ENCODE measurements around the gene CDKL5.

CDKL5 gene

DNA sequence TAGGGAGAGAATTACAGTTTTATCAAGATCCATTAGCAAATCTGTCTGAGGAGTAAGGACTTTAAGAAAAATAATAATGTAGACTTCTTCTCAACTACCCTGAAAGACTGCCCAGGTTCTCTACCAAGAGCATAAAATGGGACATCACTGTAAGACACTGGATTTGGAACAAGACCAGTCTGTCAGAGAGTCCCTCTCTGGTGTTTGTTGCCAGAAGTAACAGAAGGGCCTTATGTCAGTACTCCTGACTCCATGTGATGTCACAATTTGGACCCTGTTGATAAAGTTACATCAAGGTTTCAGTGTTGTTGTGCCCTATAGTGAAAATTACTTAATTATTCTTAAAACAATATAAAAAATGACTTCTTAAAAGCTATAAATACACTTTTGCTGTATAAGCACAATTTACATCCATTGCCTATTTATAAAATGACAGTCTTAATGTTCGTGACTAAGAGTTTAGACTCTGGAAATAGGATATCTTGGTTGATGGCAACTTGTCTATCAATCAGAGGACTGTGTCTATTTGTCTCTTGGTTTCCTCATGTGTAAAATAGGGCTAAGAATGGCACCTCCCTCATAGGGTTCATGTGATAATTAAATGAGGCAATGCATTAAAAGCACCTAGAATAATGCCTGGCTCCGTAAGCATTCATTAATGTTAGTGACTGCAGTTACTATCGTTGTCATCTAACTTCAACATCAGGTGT lies 188.7 kb downstream of the CDKL5 start:
- Mint-ChIP-seq H3K9me3 (no peaks in the 10 kb centered on the region), H3K27me3 (no peaks in the 10 kb centered on the region), H3K36me3 (ENCODE audit: low read depth) (peaks cover 28% of the 10 kb centered on the region), H3K27ac (no peak overlapping the region), H3K4me1 (ENCODE audit: low read depth) (peaks cover 16% of the 10 kb centered on the region), H3K4me3 (no peak overlapping the region)
- intact Hi-C loops (cut with micrococcal nuclease): no loop called here

DNA sequence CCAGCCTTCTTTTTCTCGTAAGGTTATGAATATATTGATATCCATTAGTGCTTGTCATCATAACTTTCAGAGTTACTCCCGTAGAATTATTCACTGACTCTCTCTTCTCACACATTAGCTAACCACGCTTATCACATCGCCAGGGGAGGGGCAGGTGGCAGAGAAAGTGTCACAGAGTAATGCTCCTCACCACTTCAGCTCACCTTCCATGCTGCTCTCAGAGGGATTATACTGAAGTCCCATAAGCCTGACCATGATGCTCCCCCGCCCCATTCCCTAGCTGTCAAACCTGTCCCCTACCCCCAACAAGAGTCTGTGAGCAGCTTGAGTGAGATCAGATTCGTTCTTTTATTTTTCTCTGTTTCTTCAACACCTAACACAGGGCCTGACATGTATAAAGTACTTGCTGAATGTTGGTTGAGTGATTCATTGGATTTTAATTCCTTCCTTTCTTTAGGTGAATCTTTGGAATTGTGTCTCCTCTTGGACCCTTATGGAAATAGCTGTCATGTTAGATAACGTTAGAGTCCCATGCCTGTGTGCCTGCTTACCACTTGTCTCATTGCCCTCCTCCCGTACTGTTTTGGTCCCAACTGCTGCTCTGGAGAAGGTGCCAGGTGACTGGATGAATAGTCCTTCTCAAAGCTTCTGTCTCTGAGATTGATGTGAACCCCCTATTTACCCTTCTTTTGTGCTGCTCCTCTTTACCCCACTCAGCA lies 191.4 kb downstream of the CDKL5 start:
- intact Hi-C loops (cut with micrococcal nuclease): no loop called here
- Mint-ChIP-seq H3K4me3 (no peak overlapping the region), H3K4me1 (ENCODE audit: low read depth) (peaks cover 16% of the 10 kb centered on the region), H3K9me3 (no peaks in the 10 kb centered on the region), H3K27me3 (no peaks in the 10 kb centered on the region), H3K27ac (no peak overlapping the region), H3K36me3 (ENCODE audit: low read depth) (peaks cover 14% of the 10 kb centered on the region)

GRCh38 chrX:18617407-18617750 lies 192.0 kb downstream of the CDKL5 start:
- Mint-ChIP-seq H3K4me3 (no peak overlapping the region), H3K36me3 (ENCODE audit: low read depth) (peaks cover 14% of the 10 kb centered on the region), H3K27ac (no peak overlapping the region), H3K27me3 (no peaks in the 10 kb centered on the region), H3K4me1 (ENCODE audit: low read depth) (peaks cover 16% of the 10 kb centered on the region), H3K9me3 (no peaks in the 10 kb centered on the region)
- intact Hi-C loops (cut with micrococcal nuclease): no loop called here

GRCh38 chrX:18619288-18619687 lies 193.9 kb downstream of the CDKL5 start:
- Mint-ChIP-seq H3K9me3 (no peaks in the 10 kb centered on the region), H3K4me3 (no peak overlapping the region)
- intact Hi-C loops (cut with micrococcal nuclease): no loop called here

DNA sequence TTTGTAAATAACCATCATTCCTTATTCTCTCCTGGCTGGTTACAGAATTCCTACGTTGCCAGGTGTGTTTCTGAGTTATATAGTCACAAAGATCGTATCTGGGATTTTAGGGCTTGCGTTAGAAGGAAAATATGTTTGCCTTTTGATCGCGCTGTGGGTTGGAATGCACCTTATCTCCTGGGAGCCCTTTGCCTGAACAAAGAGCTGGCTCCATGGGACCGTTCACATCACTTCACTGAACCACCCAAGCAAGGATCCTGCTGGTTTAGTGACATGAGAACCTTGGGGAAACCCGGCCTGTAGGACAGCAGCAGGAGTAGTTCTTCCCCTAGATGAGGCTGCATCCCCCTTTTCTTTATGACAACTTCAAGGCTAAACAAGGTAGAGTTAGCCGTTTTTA lies 194.9 kb downstream of the CDKL5 start:
- Mint-ChIP-seq H3K36me3 (ENCODE audit: low read depth) (peaks cover 14% of the 10 kb centered on the region), H3K27me3 (no peaks in the 10 kb centered on the region), H3K27ac (no peak overlapping the region), H3K4me3 (no peak overlapping the region), H3K9me3 (no peaks in the 10 kb centered on the region), H3K4me1 (ENCODE audit: low read depth) (peaks cover 16% of the 10 kb centered on the region)
- intact Hi-C loops (cut with micrococcal nuclease): no loop called here

More at GRCh38 chrX:18619288-18619687, 193.9 kb downstream of the CDKL5 start:
- H3K36me3 Mint-ChIP-seq (ENCODE audit: low read depth): peaks cover 7% of the 10 kb centered on the region
- peaks cover 16% of the 10 kb centered on the region for H3K4me1 Mint-ChIP-seq (ENCODE audit: low read depth)
- no peak overlapping the region for H3K27ac Mint-ChIP-seq
- no peaks in the 10 kb centered on the region for H3K27me3 Mint-ChIP-seq

GRCh38 chrX:18624599-18624998 lies 199.2 kb downstream of the CDKL5 start:
- Mint-ChIP-seq H3K27me3 (no peaks in the 10 kb centered on the region), H3K27ac (no peak overlapping the region), H3K4me3 (no peak overlapping the region), H3K4me1 (ENCODE audit: low read depth) (no peaks in the 10 kb centered on the region), H3K9me3 (no peaks in the 10 kb centered on the region), H3K36me3 (ENCODE audit: low read depth) (peaks cover 35% of the 10 kb centered on the region)
- intact Hi-C loops (cut with micrococcal nuclease): no loop called here

DNA sequence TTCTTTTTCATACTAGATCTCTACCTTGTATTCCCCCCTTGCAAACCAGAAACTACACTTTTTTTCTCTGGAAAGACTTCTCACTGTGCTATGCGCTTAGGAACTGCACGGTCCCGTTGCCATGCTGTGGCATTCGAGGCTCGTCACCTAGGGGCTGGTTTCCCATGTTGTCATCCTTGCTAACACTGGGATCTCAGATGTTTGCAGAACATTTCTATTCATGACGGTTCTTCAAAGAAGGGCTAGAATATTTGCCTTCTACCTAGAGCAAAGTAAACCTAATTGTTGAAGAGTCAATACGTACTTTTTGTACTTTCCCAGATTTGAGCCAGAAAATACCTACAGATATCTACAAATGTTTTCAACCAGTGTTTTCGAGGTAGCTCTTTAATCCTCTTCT lies 205.5 kb downstream of the CDKL5 start:
- Mint-ChIP-seq H3K9me3 (no peaks in the 10 kb centered on the region), H3K27me3 (no peaks in the 10 kb centered on the region), H3K4me3 (no peak overlapping the region), H3K4me1 (ENCODE audit: low read depth) (no peaks in the 10 kb centered on the region), H3K36me3 (ENCODE audit: low read depth) (peaks cover 34% of the 10 kb centered on the region), H3K27ac (no peak overlapping the region)
- intact Hi-C loops (cut with micrococcal nuclease): no loop called here

DNA sequence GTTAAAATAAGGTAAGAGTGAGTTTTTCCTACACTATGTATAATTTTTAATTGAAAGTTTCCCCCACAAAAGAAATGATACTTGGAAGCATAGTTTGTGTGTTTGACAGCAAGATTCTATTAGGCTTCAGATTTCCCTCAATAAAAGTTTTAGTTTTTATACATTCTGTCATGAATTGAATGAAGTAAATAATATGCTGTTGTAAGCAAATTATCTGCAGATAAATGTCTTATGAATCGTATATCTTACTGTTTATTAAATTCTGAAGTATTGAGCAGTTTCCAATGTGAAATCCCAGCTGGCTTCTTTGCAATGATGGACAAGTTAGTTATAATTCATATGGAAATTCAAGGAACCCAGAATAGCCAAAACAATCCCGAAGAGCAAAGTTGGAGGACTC lies 213.0 kb downstream of the CDKL5 start:
- Mint-ChIP-seq H3K9me3 (no peaks in the 10 kb centered on the region), H3K4me3 (no peak overlapping the region), H3K4me1 (ENCODE audit: low read depth) (no peaks in the 10 kb centered on the region), H3K27ac (no peak overlapping the region), H3K36me3 (ENCODE audit: low read depth) (no peaks in the 10 kb centered on the region), H3K27me3 (no peaks in the 10 kb centered on the region)
- intact Hi-C loops (cut with micrococcal nuclease): no loop called here

DNA sequence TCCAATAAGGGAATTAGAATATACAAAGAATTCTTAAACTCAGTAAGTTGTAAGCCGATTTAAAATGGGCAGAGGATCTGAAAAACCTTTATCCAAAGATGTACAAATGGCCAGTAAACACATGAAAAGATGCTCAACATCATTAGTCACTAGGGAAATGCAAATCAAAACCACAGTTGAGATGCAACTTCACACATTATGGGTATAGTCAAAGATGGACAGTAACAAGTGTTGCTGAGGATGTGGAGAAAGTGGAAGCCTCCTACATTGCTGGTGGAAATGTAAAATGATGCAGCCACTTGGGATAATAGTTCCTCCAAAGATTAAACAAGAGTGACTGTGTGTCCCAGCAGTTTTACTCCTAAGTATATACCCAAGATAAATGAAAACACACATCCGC lies 213.9 kb downstream of the CDKL5 start:
- Mint-ChIP-seq H3K27me3 (no peaks in the 10 kb centered on the region), H3K4me1 (ENCODE audit: low read depth) (no peaks in the 10 kb centered on the region), H3K27ac (no peak overlapping the region), H3K4me3 (no peak overlapping the region), H3K9me3 (no peaks in the 10 kb centered on the region), H3K36me3 (ENCODE audit: low read depth) (no peaks in the 10 kb centered on the region)
- intact Hi-C loops (cut with micrococcal nuclease): no loop called here

DNA sequence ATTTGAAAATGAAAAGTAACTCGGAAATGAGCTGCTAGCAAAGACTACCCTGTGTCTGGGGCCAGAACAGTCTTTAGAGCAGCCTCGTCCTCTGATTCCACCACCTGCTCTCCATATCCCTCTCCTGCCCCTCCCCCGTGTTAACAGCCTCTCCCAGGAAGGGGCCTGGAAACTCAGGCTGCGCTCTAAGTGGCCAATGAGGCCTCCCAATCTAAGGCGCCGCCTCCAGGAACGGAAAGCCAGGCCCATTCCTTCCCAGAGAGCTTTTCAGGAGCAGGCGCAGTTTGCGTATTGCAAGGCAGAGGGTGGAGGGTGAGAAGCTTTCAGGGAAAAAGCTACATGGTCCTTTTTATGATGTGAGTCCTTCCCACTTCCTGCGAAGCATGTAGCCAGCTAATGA lies 215.3 kb downstream of the CDKL5 start:
- intact Hi-C loops (cut with micrococcal nuclease): no loop called here
- Mint-ChIP-seq H3K4me3 (no peak overlapping the region), H3K9me3 (no peaks in the 10 kb centered on the region), H3K27me3 (peaks cover 1% of the 10 kb centered on the region), H3K36me3 (ENCODE audit: low read depth) (no peaks in the 10 kb centered on the region), H3K4me1 (ENCODE audit: low read depth) (no peaks in the 10 kb centered on the region), H3K27ac (no peak overlapping the region)

DNA sequence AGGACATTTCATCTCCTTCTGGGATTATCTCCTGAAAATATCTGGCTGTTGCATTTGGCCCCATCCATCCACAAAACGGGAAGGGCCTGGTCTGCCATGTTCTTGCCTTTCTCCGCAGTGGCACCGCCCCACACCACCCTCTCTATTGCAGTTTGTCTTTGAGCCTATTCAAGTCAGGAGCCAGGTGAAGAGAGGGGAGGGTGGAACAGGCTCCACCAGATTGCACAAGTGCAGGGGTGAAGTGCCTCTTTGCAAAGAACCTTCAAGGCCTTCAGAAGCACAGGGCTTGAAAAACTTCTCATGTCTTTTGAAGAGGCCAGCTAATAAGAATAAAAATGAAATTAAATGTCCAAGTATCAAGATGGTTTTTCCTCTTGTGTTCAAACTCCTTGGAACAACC lies 217.8 kb downstream of the CDKL5 start:
- Mint-ChIP-seq H3K9me3 (no peaks in the 10 kb centered on the region), H3K4me1 (ENCODE audit: low read depth) (peaks cover 5% of the 10 kb centered on the region), H3K4me3 (no peak overlapping the region), H3K27me3 (peaks cover 5% of the 10 kb centered on the region), H3K27ac (no peak overlapping the region), H3K36me3 (ENCODE audit: low read depth) (no peaks in the 10 kb centered on the region)
- intact Hi-C loops (cut with micrococcal nuclease): no loop called here

DNA sequence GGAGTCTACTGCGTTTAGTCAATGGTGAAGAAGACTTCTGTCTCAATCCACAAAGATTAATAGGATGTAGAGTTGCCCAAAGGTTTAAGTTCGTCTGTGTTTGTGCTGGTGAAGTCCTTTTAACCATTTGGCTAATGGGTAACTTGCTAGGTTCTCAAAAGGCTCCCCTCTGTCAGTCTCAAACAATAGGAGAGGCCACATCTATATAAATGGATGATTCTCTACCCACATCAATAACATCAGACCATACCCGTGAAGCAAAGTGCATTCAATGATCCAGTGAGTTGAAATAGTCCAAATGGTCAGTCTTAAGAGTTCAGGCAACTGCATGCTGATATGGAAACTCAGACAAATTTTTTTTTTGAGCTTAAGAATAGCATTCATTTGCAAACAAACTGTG lies 218.4 kb downstream of the CDKL5 start:
- Mint-ChIP-seq H3K27me3 (peaks cover 5% of the 10 kb centered on the region), H3K4me1 (ENCODE audit: low read depth) (peaks cover 5% of the 10 kb centered on the region), H3K36me3 (ENCODE audit: low read depth) (no peaks in the 10 kb centered on the region), H3K9me3 (no peaks in the 10 kb centered on the region), H3K27ac (no peak overlapping the region), H3K4me3 (no peak overlapping the region)
- intact Hi-C loops (cut with micrococcal nuclease): no loop called here

DNA sequence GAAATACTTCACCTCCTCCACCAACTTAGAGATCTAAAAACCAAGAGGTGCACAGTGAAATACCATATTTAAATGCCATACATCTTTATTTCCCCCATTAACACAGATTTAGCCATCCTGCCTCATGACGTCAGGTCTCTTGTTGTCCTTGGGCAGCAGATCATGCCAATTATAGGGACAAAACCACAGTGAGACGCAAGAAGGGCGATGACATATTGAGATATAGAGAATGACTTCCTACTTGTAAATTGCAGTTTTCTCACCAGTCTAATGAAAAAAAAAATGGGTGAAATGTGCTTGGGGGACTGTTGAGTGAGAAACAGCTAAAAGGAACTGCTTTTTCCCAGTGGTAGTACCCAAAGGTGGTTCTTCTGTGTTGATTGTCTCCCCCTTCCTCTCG lies 222.2 kb downstream of the CDKL5 start:
- peaks cover 5% of the 10 kb centered on the region for H3K27me3 Mint-ChIP-seq
- no peaks in the 10 kb centered on the region for H3K36me3 Mint-ChIP-seq (ENCODE audit: low read depth)
- H3K4me3 Mint-ChIP-seq: no peak overlapping the region
- H3K4me1 Mint-ChIP-seq (ENCODE audit: low read depth): peaks cover 14% of the 10 kb centered on the region
- no peaks in the 10 kb centered on the region for H3K9me3 Mint-ChIP-seq
- H3K27ac Mint-ChIP-seq: no peak overlapping the region
- intact Hi-C loops (cut with micrococcal nuclease): no loop called here

- intact Hi-C loops (cut with micrococcal nuclease): no loop called here
- H3K4me3 Mint-ChIP-seq: no peak overlapping the region
- no peak overlapping the region for H3K27ac Mint-ChIP-seq
Measured at GRCh38 chrX:18649498-18649951, 224.1 kb downstream of the CDKL5 start.

GRCh38 chrX:18650662-18651061 lies 225.3 kb downstream of the CDKL5 start:
- intact Hi-C loops (cut with micrococcal nuclease): no loop called here

More at GRCh38 chrX:18649498-18649951, 224.1 kb downstream of the CDKL5 start:
- no peaks in the 10 kb centered on the region for H3K36me3 Mint-ChIP-seq (ENCODE audit: low read depth)
- no peaks in the 10 kb centered on the region for H3K9me3 Mint-ChIP-seq
- peaks cover 5% of the 10 kb centered on the region for H3K27me3 Mint-ChIP-seq
- peaks cover 14% of the 10 kb centered on the region for H3K4me1 Mint-ChIP-seq (ENCODE audit: low read depth)

More at GRCh38 chrX:18650662-18651061, 225.3 kb downstream of the CDKL5 start:
- Mint-ChIP-seq H3K27me3 (peaks cover 3% of the 10 kb centered on the region), H3K4me3 (no peak overlapping the region), H3K36me3 (ENCODE audit: low read depth) (no peaks in the 10 kb centered on the region), H3K4me1 (ENCODE audit: low read depth) (peaks cover 14% of the 10 kb centered on the region), H3K9me3 (no peaks in the 10 kb centered on the region), H3K27ac (no peak overlapping the region)
